Esophagus squamous epithelium (tissue), 5 donors: ENCODE data around the gene SPIN3. TPM values are rescaled to one million over a fixed set of nuclear protein-coding genes. Genes with fewer than 3 reads are reported as not detected.
"Not testable (repeated sequence)": the region's sequence is repeated elsewhere in the genome, so short reads cannot be mapped to it uniquely, and the experiment has no call there.

ENCODE experiments used
- DNase-seq: peaks from one replicate; lab custom pipeline; 2025; lab: John Stamatoyannopoulos, UW
- H3K27ac ChIP-seq, 4 donors: fragments of 200-600 bp; sonication (generic); one replicate each; pipeline ENCODE4 v1.5.1; 2016 to 2019; ENCODE audit warnings: mild to moderate bottlenecking in 1 of 4
- H3K27me3 ChIP-seq, 4 donors: fragments of 200-600 bp; sonication (generic); 1 replicate in 3 of 4; 2 replicates in 1 of 4; pipeline versions ENCODE4 v1.5.1 to v1.6.0; 2017 to 2021; ENCODE audit warnings: antibody characterized with exemption in 1 of 4
- H3K36me3 ChIP-seq, 3 donors: fragments of 200-600 bp; sonication (generic); one replicate each; pipeline ENCODE4 v1.5.1; 2016 to 2019
- H3K4me1 ChIP-seq, 3 donors: fragments of 200-600 bp; sonication (generic); one replicate each; pipeline ENCODE4 v1.5.1; 2017 to 2019
- H3K4me3 ChIP-seq, 4 donors: fragments of 200-600 bp; sonication (generic); 1 replicate in 3 of 4; 2 replicates in 1 of 4; pipeline ENCODE4 v1.5.1; 2016 to 2019; ENCODE audit warnings: mild to moderate bottlenecking in 2 of 4, moderate library complexity in 1 of 4
- H3K9me3 ChIP-seq, 3 donors: fragments of 200-600 bp; sonication (generic); one replicate each; pipeline ENCODE4 v1.5.1; 2016 to 2019
- POLR2A ChIP-seq, 4 donors: fragments of 450-650 bp; IDR thresholded peaks; one replicate each; pipeline ENCODE4 v1.6.1; 2017; ENCODE audit warnings: antibody characterized with exemption in 4 of 4, mild to moderate bottlenecking in 4 of 4, moderate library complexity in 3 of 4
- WGBS, 2 donors: methylation state at CpG; one replicate each; pipeline ENCODE4 v1.1.5; 2018; 5-methylcytosine and 5-hydroxymethylcytosine counted together
- intact Hi-C: fragments of 100-400 bp; cut with DNase I; formaldehyde crosslinking; loops from one replicate; pipeline ENCODE4 v1.15.0; 2022
- total RNA-seq, 4 donors: library from RNA; depleted of rRNA; stranded (reverse); fragments of >200 nt; gene quantifications; one replicate each; pipeline ENCODE4 v1.1.0, GENCODE V29; 2016
- TF ChIP-seq, protein P1 (sequence below), 6 experiments: fragments of 450-650 bp in 4 of 6; fragments of 200-600 bp in 2 of 6; sonication (generic) in 2 of 6; IDR thresholded peaks; one replicate each; pipeline ENCODE4 v1.5.1; 2016 to 2019; ENCODE audit warnings: antibody characterized with exemption in 6 of 6, mild to moderate bottlenecking in 4 of 6, moderate library complexity in 4 of 6
- donor health status: DM: yes; HTN: yes; CAD: no.

SPIN3 gene
- total RNA-seq, 4 donors from 2014 or later: 3.1 to 9.3 (median 4.2) TPM

DNA sequence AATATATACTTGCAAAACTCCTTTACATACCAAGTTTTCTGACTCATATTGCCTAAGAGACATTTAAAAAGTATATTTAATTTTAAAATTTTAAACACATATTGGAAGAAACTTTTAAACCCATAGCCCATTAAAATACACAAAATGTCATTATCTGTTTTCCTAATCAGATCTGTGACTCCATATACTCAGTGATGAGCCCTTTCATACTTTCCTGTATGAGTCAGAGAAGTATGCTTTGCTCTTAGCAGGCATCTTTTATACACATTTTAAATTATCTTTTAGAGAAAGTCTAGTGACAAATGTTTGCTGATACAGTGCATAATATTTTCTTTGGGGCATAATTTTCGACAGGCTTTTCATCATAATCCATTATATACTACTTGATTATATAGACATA lies 26.4 kb downstream of the SPIN3 start:
- no peak overlapping the region for H3K4me3 ChIP-seq
- DNase-seq: no peak
- 48 to 70% methylated on average over 1 of the region's 1 CpG for WGBS, 2 donors
- H3K9me3 ChIP-seq: no peaks in the 10 kb centered on the region
- peaks cover 0 to 5% (median 0%) of the 10 kb centered on the region in 4 donors for H3K27me3 ChIP-seq
- peaks cover 0 to 4% (median 0%) of the 10 kb centered on the region in 3 donors for H3K4me1 ChIP-seq
- intact Hi-C loops: no loop called here
- no peak overlapping the region for H3K27ac ChIP-seq
- TF ChIP-seq, protein P1, sequence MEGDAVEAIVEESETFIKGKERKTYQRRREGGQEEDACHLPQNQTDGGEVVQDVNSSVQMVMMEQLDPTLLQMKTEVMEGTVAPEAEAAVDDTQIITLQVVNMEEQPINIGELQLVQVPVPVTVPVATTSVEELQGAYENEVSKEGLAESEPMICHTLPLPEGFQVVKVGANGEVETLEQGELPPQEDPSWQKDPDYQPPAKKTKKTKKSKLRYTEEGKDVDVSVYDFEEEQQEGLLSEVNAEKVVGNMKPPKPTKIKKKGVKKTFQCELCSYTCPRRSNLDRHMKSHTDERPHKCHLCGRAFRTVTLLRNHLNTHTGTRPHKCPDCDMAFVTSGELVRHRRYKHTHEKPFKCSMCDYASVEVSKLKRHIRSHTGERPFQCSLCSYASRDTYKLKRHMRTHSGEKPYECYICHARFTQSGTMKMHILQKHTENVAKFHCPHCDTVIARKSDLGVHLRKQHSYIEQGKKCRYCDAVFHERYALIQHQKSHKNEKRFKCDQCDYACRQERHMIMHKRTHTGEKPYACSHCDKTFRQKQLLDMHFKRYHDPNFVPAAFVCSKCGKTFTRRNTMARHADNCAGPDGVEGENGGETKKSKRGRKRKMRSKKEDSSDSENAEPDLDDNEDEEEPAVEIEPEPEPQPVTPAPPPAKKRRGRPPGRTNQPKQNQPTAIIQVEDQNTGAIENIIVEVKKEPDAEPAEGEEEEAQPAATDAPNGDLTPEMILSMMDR (IDR thresholded peaks at IDR 0.05): no peak
- no peak for TF ChIP-seq POLR2A (IDR thresholded peaks at IDR 0.05)
- H3K36me3 ChIP-seq: no peaks in the 10 kb centered on the region

DNA sequence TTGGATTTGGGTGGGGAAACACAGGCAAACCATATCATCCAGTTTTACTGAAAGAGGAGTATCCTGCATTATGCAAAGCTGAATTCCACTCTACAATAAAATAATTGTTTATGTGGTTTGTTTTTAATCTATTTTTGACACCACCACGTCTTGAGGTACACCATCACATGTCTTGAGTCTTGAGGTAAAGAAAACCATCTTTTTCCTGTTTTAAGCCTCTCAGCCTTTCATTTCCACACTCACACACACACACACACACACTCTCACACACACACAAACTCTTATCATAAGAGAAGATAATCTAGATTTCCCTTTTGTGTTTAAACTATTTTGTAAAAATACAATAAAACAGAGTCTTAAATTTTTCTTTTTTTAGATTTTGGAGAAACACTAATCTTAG lies 32.0 kb downstream of the SPIN3 start:
- intact Hi-C loops: no loop called here
- peaks cover 0 to 5% (median 0%) of the 10 kb centered on the region in 3 donors for H3K9me3 ChIP-seq
- TF ChIP-seq, protein P1 (IDR thresholded peaks at IDR 0.05): no peak
- TF ChIP-seq POLR2A (IDR thresholded peaks at IDR 0.05): no peak
- no peaks in the 10 kb centered on the region for H3K4me1 ChIP-seq
- H3K27ac ChIP-seq: no peak overlapping the region
- no peaks in the 10 kb centered on the region for H3K27me3 ChIP-seq
- no peak for DNase-seq
- no peak overlapping the region for H3K4me3 ChIP-seq
- 36 to 71% methylated on average over 1 of the region's 1 CpG for WGBS, 2 donors
- H3K36me3 ChIP-seq: no peaks in the 10 kb centered on the region

DNA sequence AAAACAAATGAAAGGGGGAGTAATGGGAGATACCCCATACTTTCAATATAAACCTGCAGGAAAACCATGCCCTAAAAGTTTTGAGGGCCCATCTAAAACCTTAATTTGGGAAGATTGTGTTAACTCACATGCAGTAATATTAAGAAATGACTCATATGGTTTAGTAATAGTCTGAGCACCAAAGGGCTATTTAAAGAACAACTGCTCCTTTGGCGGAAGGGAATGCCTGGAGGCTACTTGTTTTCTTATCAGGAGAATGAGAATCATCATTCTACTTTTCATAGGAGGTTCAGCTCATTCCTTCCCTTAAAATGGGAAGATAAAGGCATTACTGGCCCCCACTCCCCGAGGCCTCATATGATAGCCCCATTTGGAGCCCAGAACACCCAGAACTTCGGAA lies 47.6 kb downstream of the SPIN3 start:
- intact Hi-C loops: no loop called here
- DNase-seq: no peak

DNA sequence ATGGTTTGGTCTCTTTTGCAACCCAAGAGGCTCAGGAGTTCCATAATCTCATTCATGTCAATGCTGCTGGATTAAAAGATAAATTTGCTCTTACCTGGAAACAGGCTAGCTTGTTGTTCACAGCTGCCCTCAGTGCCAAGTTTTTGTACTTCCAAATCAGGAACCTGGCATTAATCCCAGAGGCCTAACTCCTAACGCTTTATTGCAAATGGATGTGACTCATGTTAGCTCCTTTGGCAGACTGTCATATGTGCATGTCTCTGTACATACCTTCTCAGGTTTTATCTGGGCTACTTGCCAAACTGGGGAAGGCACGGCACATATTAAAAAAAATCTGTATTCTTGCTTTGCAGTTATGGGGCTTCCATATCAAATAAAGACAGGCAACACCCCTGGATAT lies 49.1 kb downstream of the SPIN3 start:
- WGBS, 2 donors: 29 to 31% methylated on average over 2 of the region's 2 CpGs
- not testable (repeated sequence) for DNase-seq

More for the DNA sequence above, 47.6 kb downstream of the SPIN3 start:
- H3K4me1 ChIP-seq: peaks cover 0 to 29% (median 0%) of the 10 kb centered on the region in 3 donors
- H3K9me3 ChIP-seq: no peaks in the 10 kb centered on the region
- no peaks in the 10 kb centered on the region for H3K27me3 ChIP-seq
- H3K36me3 ChIP-seq: no peaks in the 10 kb centered on the region
- no peak overlapping the region for H3K4me3 ChIP-seq
- no peak overlapping the region for H3K27ac ChIP-seq
- WGBS, 2 donors: 62 to 71% methylated on average over 3 of the region's 3 CpGs
- no peak for TF ChIP-seq POLR2A (IDR thresholded peaks at IDR 0.05)
- TF ChIP-seq, protein P1 (IDR thresholded peaks at IDR 0.05): no peak

DNA sequence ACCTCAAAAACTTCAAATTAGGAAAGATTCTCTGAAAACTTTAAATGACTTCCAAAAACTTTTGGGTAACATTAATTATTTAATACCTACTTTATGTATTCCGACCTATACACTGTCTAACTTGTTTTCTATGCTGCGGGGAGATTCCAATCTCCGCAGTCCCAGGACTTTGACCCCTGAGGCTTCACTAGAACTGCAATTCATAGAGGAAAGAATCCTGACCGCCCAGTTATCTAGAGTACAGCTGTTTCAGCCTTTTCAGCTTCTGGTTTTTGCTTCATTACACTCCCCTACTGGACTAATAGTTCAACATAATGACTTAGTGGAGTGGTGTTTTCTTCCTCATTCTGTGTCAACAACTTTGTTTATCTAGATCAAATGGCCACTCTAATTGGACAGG lies 50.1 kb downstream of the SPIN3 start:
- 75 to 95% methylated on average over 4 of the region's 4 CpGs for WGBS, 2 donors
- H3K27ac ChIP-seq, DNase-seq, H3K27me3 ChIP-seq, intact Hi-C loops, H3K36me3 ChIP-seq, H3K9me3 ChIP-seq, H3K4me3 ChIP-seq: not testable (repeated sequence)
- H3K4me1 ChIP-seq: peaks cover 0 to 29% (median 0%) of the 10 kb centered on the region in 3 donors

More for the DNA sequence above, 49.1 kb downstream of the SPIN3 start:
- H3K27me3 ChIP-seq, H3K9me3 ChIP-seq, H3K27ac ChIP-seq, intact Hi-C loops, H3K4me3 ChIP-seq, H3K36me3 ChIP-seq: not testable (repeated sequence)
- peaks cover 0 to 29% (median 0%) of the 10 kb centered on the region in 3 donors for H3K4me1 ChIP-seq

DNA sequence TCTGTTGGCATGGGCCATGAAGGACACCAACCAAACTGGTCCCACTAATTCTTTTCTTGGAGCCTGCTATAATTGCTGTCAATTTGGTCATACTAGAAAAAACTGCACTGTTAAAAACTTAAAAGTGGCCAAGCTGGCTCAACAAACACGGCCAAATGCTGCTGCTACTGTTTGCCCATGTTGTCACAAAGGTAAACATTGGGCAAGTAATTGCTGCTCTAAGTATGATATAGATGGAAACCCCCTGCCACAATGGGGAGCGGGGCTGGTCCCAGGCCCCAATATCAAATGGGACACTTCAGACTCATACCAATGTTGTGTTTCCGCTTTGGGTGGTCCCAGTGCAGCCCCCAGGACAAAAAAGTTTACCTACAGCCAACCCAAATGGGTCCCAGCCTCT lies 52.1 kb downstream of the SPIN3 start:
- WGBS, 2 donors: 71 to 83% methylated on average over 2 of the region's 3 CpGs
- intact Hi-C loops: no loop called here

More for the DNA sequence above, 52.1 kb downstream of the SPIN3 start:
- TF ChIP-seq POLR2A (IDR thresholded peaks at IDR 0.05): no peak
- TF ChIP-seq, protein P1 (IDR thresholded peaks at IDR 0.05): no peak
- no peak for DNase-seq
- Histone ChIP-seq H3K4me3 (no peak overlapping the region), H3K9me3 (peaks cover 0 to 9% (median 0%) of the 10 kb centered on the region in 3 donors), H3K27ac (no peak overlapping the region), H3K4me1 (peaks cover 0 to 29% (median 0%) of the 10 kb centered on the region in 3 donors), H3K36me3 (no peaks in the 10 kb centered on the region), H3K27me3 (no peaks in the 10 kb centered on the region)

Other genes with a start within 250 kb of the SPIN3 start
- gene SPIN2B, start 126.0 kb upstream of the SPIN3 start, total RNA-seq: 1 to 10 TPM; 2.2 to 7.4 (median 3.2) TPM
- gene SPIN2A, start 141.9 kb upstream of the SPIN3 start, total RNA-seq: under 1 TPM in 2 of 4 donors, not detected in 2; 0.19 to 0.22 TPM